ENCODE measurements around the gene PYGM. TPM values are rescaled to one million over a fixed set of nuclear protein-coding genes. Genes with fewer than 3 reads are reported as not detected.

PYGM gene
- total RNA-seq, 1 experiment from 2014 or later: 6.6 TPM

DNA sequence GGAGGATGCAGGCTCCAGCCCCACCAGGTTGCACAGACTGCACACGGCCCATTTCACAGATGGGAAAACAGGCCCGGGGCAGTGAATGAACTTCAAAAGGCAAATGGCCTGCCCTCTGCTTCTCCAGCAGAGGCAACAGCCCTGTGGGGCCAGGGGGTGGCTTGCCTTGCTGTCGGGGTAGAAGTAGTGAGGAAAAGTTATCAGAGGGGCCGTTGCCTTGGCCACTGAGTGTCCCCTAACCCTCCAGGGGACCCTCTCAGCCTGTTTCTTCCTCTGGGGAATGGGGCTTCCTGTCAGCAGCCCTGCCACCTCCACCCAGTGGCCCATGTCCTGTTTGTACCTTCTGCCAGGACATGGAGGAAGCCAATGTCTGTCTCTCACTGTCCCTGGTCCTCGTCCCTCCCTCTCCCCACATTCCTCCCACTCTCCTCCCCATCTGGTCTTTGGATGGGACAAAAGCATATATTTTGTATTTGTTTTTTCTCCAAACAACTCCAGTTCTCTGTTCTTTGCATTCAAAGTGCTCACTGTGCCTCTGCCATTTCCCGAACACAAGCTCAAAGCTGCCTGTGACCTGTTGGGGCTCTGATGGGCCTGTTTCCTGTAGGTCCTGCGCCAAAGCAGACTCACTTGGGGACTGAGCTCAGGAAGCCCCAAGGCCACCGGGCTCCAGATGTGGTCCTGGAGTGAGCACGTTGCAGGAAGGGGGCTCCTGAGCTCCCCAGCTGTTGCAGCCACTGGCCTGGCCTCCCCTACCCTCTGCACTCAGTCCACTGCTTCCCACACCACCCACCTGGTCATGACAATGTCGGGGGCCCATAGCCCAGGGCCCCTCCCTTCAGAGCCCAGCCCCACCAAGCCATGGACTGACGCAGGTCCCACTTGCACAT lies 33.7 kb upstream of the PYGM start:
- no peaks in the 10 kb centered on the region for H3K4me1 Mint-ChIP-seq
- H3K27me3 Mint-ChIP-seq (ENCODE audit: low read depth): no peaks in the 10 kb centered on the region
- DNase-seq (ENCODE audit: low spot score): no peak
- POLR2A ChIA-PET: no interaction called here
- no peaks in the 10 kb centered on the region for H3K9me3 Mint-ChIP-seq
- CTCF ChIA-PET: interaction anchor here (1.1 to 1.4 kb wide), 3 partner anchors 10 to 55 kb away, joined by 3 to 6 read pairs (median 3); partner anchors contain the start of genes MAP4K2 and SF1
- peak overlapping the region; percentile 45 for H3K27ac Mint-ChIP-seq
- ATAC-seq: no peak
- H3K36me3 Mint-ChIP-seq: no peaks in the 10 kb centered on the region; the same call in 1 of the 2 replicates
- no peak overlapping the region for H3K4me3 Mint-ChIP-seq
- TF ChIP-seq ATF1 (CRISPR knock-in tag; IDR thresholded peaks at IDR 0.05) (no peak), MYBL2 (CRISPR knock-in tag; IDR thresholded peaks at IDR 0.05) (no peak)
- TF ChIP-seq, protein P1, sequence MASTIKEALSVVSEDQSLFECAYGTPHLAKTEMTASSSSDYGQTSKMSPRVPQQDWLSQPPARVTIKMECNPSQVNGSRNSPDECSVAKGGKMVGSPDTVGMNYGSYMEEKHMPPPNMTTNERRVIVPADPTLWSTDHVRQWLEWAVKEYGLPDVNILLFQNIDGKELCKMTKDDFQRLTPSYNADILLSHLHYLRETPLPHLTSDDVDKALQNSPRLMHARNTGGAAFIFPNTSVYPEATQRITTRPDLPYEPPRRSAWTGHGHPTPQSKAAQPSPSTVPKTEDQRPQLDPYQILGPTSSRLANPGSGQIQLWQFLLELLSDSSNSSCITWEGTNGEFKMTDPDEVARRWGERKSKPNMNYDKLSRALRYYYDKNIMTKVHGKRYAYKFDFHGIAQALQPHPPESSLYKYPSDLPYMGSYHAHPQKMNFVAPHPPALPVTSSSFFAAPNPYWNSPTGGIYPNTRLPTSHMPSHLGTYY (CRISPR knock-in tag; IDR thresholded peaks at IDR 0.05): no peak
- TF ChIP-seq, protein P2, sequence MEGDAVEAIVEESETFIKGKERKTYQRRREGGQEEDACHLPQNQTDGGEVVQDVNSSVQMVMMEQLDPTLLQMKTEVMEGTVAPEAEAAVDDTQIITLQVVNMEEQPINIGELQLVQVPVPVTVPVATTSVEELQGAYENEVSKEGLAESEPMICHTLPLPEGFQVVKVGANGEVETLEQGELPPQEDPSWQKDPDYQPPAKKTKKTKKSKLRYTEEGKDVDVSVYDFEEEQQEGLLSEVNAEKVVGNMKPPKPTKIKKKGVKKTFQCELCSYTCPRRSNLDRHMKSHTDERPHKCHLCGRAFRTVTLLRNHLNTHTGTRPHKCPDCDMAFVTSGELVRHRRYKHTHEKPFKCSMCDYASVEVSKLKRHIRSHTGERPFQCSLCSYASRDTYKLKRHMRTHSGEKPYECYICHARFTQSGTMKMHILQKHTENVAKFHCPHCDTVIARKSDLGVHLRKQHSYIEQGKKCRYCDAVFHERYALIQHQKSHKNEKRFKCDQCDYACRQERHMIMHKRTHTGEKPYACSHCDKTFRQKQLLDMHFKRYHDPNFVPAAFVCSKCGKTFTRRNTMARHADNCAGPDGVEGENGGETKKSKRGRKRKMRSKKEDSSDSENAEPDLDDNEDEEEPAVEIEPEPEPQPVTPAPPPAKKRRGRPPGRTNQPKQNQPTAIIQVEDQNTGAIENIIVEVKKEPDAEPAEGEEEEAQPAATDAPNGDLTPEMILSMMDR (IDR thresholded peaks at IDR 0.05): no peak

DNA sequence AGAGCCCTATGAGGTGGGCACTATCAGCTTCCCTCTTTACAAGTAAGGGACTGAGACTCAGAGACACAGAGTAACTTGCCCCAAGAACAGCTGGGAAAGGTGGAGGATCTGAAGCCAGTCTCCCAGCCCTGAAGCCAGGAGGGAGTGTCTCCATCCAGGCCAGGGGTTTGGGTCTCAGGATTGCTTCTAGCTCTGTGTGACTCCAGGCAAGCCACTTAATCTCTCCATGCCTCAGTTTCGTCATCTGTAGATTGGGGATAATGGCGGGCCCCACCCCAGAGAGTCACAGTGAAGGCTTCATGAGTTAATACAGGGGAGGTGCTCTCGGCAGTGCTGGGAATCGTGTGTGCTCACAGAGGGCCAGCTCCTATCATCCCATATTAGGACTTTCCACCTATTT lies 32.7 kb upstream of the PYGM start:
- Mint-ChIP-seq H3K27me3 (ENCODE audit: low read depth) (no peaks in the 10 kb centered on the region), H3K9me3 (no peaks in the 10 kb centered on the region), H3K36me3 (no peaks in the 10 kb centered on the region; the same call in 1 of the 2 replicates), H3K4me1 (no peaks in the 10 kb centered on the region), H3K27ac (no peak overlapping the region), H3K4me3 (no peak overlapping the region)
- no peak for DNase-seq (ENCODE audit: low spot score)
- CTCF ChIA-PET: no interaction called here
- TF ChIP-seq, protein P2 (IDR thresholded peaks at IDR 0.05): no peak
- TF ChIP-seq, protein P3, sequence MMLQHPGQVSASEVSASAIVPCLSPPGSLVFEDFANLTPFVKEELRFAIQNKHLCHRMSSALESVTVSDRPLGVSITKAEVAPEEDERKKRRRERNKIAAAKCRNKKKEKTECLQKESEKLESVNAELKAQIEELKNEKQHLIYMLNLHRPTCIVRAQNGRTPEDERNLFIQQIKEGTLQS (CRISPR knock-in tag; conservative IDR thresholded peaks at IDR 0.05): no peak
- TF ChIP-seq ZNF671 (CRISPR knock-in tag; IDR thresholded peaks at IDR 0.05) (no peak), RORB (CRISPR knock-in tag; IDR thresholded peaks at IDR 0.05) (no peak), RELA (CRISPR knock-in tag; IDR thresholded peaks at IDR 0.05; ENCODE audit: borderline replicate concordance) (no peak), GRHL2 (CRISPR knock-in tag; IDR thresholded peaks at IDR 0.05; ENCODE audit: insufficient replicate concordance, severe bottlenecking) (no peak)
- POLR2A ChIA-PET: no interaction called here
- ATAC-seq: no peak

DNA sequence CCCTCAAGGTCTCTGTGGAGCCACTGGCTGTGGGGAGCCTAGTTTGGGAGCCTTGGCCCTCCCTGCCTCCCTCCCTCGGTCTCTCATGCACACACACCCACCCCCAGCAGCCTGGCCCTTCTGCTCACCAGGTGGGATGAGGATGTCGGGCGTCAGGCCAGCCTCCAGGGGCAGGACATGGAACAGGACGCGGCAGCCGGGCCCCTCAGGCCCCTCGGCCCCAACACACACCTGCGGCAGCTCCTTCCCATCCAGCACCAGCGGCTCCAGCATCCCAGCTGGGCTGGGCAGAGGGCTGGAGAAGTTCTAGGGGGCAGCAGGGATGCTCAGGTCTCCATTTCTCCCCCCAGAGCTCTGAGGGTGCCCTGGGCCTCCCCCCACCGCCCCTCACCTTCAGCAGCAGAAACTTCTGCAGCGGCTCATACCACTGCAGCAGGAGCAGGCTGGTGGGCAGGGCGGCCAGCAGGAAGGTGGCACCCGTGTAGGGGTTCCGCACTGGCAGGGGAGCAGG lies 32.1 kb upstream of the PYGM start:
- ATAC-seq: no peak
- no peaks in the 10 kb centered on the region for H3K4me1 Mint-ChIP-seq
- CTCF ChIA-PET: interaction anchor here (0.6 to 0.7 kb wide), 2 partner anchors 13 to 24 kb away, joined by 3 to 7 read pairs; partner anchors contain the start of gene SF1
- no peaks in the 10 kb centered on the region; the same call in 1 of the 2 replicates for H3K36me3 Mint-ChIP-seq
- H3K4me3 Mint-ChIP-seq: no peak overlapping the region
- H3K27ac Mint-ChIP-seq: no peak overlapping the region
- DNase-seq (ENCODE audit: low spot score): no peak
- POLR2A ChIA-PET: no interaction called here
- H3K9me3 Mint-ChIP-seq: no peaks in the 10 kb centered on the region
- H3K27me3 Mint-ChIP-seq (ENCODE audit: low read depth): no peaks in the 10 kb centered on the region
- TF ChIP-seq, protein P4, sequence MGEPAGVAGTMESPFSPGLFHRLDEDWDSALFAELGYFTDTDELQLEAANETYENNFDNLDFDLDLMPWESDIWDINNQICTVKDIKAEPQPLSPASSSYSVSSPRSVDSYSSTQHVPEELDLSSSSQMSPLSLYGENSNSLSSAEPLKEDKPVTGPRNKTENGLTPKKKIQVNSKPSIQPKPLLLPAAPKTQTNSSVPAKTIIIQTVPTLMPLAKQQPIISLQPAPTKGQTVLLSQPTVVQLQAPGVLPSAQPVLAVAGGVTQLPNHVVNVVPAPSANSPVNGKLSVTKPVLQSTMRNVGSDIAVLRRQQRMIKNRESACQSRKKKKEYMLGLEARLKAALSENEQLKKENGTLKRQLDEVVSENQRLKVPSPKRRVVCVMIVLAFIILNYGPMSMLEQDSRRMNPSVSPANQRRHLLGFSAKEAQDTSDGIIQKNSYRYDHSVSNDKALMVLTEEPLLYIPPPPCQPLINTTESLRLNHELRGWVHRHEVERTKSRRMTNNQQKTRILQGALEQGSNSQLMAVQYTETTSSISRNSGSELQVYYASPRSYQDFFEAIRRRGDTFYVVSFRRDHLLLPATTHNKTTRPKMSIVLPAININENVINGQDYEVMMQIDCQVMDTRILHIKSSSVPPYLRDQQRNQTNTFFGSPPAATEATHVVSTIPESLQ (CRISPR knock-in tag; IDR thresholded peaks at IDR 0.05): no peak
- TF ChIP-seq ZNF263 (CRISPR knock-in tag; IDR thresholded peaks at IDR 0.05; ENCODE audit: low read depth) (no peak), TCF7 (CRISPR knock-in tag; IDR thresholded peaks at IDR 0.05; ENCODE audit: low read depth) (no peak), JUN (CRISPR knock-in tag; IDR thresholded peaks at IDR 0.05) (no peak), ELF4 (CRISPR knock-in tag; IDR thresholded peaks at IDR 0.05; ENCODE audit: low read depth) (no peak), NFYB (CRISPR knock-in tag; conservative IDR thresholded peaks at IDR 0.05; ENCODE audit: low read depth) (no peak), IRF2 (CRISPR knock-in tag; IDR thresholded peaks at IDR 0.05; ENCODE audit: borderline replicate concordance, low read depth) (no peak)
- TF ChIP-seq, protein P5, sequence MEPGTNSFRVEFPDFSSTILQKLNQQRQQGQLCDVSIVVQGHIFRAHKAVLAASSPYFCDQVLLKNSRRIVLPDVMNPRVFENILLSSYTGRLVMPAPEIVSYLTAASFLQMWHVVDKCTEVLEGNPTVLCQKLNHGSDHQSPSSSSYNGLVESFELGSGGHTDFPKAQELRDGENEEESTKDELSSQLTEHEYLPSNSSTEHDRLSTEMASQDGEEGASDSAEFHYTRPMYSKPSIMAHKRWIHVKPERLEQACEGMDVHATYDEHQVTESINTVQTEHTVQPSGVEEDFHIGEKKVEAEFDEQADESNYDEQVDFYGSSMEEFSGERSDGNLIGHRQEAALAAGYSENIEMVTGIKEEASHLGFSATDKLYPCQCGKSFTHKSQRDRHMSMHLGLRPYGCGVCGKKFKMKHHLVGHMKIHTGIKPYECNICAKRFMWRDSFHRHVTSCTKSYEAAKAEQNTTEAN (CRISPR knock-in tag; IDR thresholded peaks at IDR 0.05): no peak
- TF ChIP-seq, protein P2 (IDR thresholded peaks at IDR 0.05): no peak
